Neural cell (in vitro differentiated cells): Measurements from ENCODE around the gene FAM168A. TPM values are rescaled to one million over a fixed set of nuclear protein-coding genes. Genes with fewer than 3 reads are reported as not detected.

ENCODE experiments used
- H2AFZ ChIP-seq: fragments of 200-600, 300-800 bp; sonication (generic), shearing (Covaris generic); 2 replicates; pipeline ENCODE4 v1.6.0; 2014; ENCODE audit warnings: low read depth, mild to moderate bottlenecking, antibody characterized with exemption, low read length, moderate library complexity
- H3F3A ChIP-seq: fragments of 200-600 bp; shearing (Covaris generic); 2 replicates; pipeline ENCODE4 v1.6.1; 2016; ENCODE audit warnings: mild to moderate bottlenecking, moderate library complexity, mixed read lengths, antibody characterized with exemption, low read length; ENCODE audit not compliant: insufficient read depth, poor library complexity, severe bottlenecking
- H3K27ac ChIP-seq: fragments of 200-600, 300-800 bp; sonication (generic), shearing (Covaris generic); 2 replicates; pipeline ENCODE4 v1.5.1; 2014; ENCODE audit warnings: mild to moderate bottlenecking, low read length, moderate library complexity
- H3K27me3 ChIP-seq: fragments of 300-800, 200-600 bp; sonication (generic), shearing (Covaris generic); 2 replicates; pipeline ENCODE4 v1.6.0; 2014; ENCODE audit warnings: mild to moderate bottlenecking, low read depth, low read length, moderate library complexity; ENCODE audit not compliant: insufficient read depth
- H3K36me3 ChIP-seq: fragments of 300-800, 200-600 bp; sonication (generic), shearing (Covaris generic); 2 replicates; pipeline ENCODE4 v1.5.1; 2014; ENCODE audit warnings: mild to moderate bottlenecking, antibody characterized with exemption, low read length, moderate library complexity; ENCODE audit not compliant: insufficient read depth
- H3K4me2 ChIP-seq: fragments of 300-800, 200-600 bp; sonication (generic), shearing (Covaris generic); 2 replicates; pipeline ENCODE4 v1.6.0; 2014; ENCODE audit warnings: mild to moderate bottlenecking, low read length
- H3K4me3 ChIP-seq: fragments of 300-800, 200-600 bp; sonication (generic), shearing (Covaris generic); 2 replicates; pipeline ENCODE4 v1.5.1; 2014; ENCODE audit warnings: mild to moderate bottlenecking, low read length, moderate library complexity
- H3K79me2 ChIP-seq: fragments of 200-600 bp; shearing (Covaris generic); replicated peaks from 2 replicates; pipeline ENCODE4 v1.6.0; 2014; ENCODE audit warnings: mild to moderate bottlenecking, low read length, moderate library complexity; ENCODE audit not compliant: insufficient read depth
- H3K9ac ChIP-seq: fragments of 300-800, 200-600 bp; sonication (generic), shearing (Covaris generic); 2 replicates; pipeline ENCODE4 v1.6.1; 2016; ENCODE audit warnings: mild to moderate bottlenecking, low read length, mixed read lengths
- H3K9me2 ChIP-seq: fragments of 200-600 bp; shearing (Covaris generic); 2 replicates; pipeline ENCODE4 v1.6.1; 2016; ENCODE audit warnings: mild to moderate bottlenecking, low read length, mixed read lengths; ENCODE audit not compliant: insufficient read depth
- H3K9me3 ChIP-seq: fragments of 200-600, 300-800 bp; sonication (generic), shearing (Covaris generic); 2 replicates; pipeline ENCODE4 v1.6.1; 2016; ENCODE audit warnings: mild to moderate bottlenecking, mixed run types, low read length, moderate library complexity, mixed read lengths
- H4K20me1 ChIP-seq: fragments of 200-600 bp; shearing (Covaris generic); 2 replicates; pipeline ENCODE4 v1.6.1; 2016; ENCODE audit warnings: mild to moderate bottlenecking, mixed run types; ENCODE audit not compliant: insufficient read depth
- EP300 ChIP-seq: fragments of 450-650 bp; conservative IDR thresholded peaks from 2 replicates; pipeline ENCODE4 v1.6.1; 2014; ENCODE audit warnings: antibody characterized with exemption, mild to moderate bottlenecking, moderate library complexity; ENCODE audit not compliant: poor library complexity, severe bottlenecking
- EZH2 ChIP-seq: fragments of 200-600, 300-800 bp; shearing (Covaris generic), sonication (generic); IDR thresholded peaks from 2 replicates; pipeline ENCODE4 v1.6.1; 2014; ENCODE audit warnings: antibody characterized with exemption, low read length, borderline replicate concordance, mild to moderate bottlenecking; ENCODE audit not compliant: insufficient read depth, poor library complexity, severe bottlenecking
- MXI1 ChIP-seq: fragments of 450-650 bp; conservative IDR thresholded peaks from 2 replicates; pipeline ENCODE4 v1.6.1; 2014; ENCODE audit warnings: antibody characterized with exemption, mild to moderate bottlenecking; ENCODE audit not compliant: poor library complexity, severe bottlenecking
- POLR2AphosphoS5 ChIP-seq: IDR thresholded peaks from 2 replicates; pipeline ENCODE4 v1.6.1; 2012
- RAD21 ChIP-seq: fragments of 450-650 bp; conservative IDR thresholded peaks from 2 replicates; pipeline ENCODE4 v1.6.1; 2014; ENCODE audit warnings: antibody characterized with exemption, mild to moderate bottlenecking, moderate library complexity
- REST ChIP-seq: IDR thresholded peaks from 2 replicates; pipeline ENCODE4 v1.6.1; 2012; ENCODE audit warnings: borderline replicate concordance
- SMC3 ChIP-seq: fragments of 450-650 bp; conservative IDR thresholded peaks from 2 replicates; pipeline ENCODE4 v1.6.1; 2014; ENCODE audit warnings: antibody characterized with exemption, mild to moderate bottlenecking, moderate library complexity; ENCODE audit not compliant: poor library complexity
- TAF1 ChIP-seq: IDR thresholded peaks from 2 replicates; pipeline ENCODE4 v1.6.1; 2012; ENCODE audit warnings: low read depth
- polyA plus RNA-seq: library from polyadenylated mRNA; depleted of rRNA; stranded (reverse); fragments of >200 nt; gene quantifications from 2 replicates; pipeline ENCODE4 v1.2.3, GENCODE V29; 2014
- TF ChIP-seq, protein P1 (sequence below): fragments of 450-650 bp; IDR thresholded peaks from 2 replicates; pipeline ENCODE4 v1.5.1; 2014; ENCODE audit warnings: antibody characterized with exemption, mild to moderate bottlenecking, moderate library complexity; ENCODE audit not compliant: poor library complexity, severe bottlenecking

FAM168A gene
- polyA plus RNA-seq, 1 donor from 2014 or later: 67.3 TPM

DNA sequence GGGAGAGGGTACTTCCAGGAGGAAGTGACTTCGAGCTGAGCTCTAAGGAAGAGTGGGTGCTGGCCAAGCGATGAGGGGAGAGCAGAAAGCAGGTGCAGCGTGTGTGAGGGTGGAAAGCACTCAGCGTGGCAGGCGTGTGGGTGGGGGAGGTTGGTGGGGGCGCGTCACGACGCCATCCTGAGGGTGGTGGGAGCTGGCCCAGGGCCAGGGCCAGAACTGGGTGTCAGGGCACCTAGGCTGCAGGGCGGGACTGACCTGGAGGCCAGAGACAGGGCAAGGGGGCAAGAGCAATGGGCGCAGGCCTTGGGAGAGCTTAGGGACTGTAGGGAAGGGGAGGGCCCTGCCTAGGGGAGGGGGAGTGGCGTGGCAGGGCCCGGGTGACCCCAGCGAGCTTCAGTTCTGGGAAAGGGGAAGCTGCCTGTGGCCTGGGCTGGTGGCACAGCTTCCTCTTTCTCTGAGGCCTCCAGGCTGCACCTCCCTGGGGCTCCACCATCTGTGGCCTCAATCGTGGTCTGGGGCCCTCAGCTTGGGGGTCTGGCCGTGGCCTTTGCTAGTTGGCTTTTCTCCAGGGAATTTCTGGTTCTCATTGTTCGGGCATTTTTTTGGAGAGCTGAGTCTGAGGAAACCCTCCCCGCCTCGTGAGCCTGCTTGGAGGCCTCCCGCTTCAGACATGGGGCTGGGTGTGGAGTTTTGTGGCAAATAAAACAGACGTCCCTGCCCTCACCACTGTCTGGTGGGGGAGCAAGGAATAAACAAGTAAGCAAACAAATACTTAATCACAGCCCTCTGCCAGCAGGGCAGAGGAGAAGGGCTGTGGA lies 212.8 kb downstream of the FAM168A start:
- H3F3A ChIP-seq: no peaks in the 10 kb centered on the region
- no peaks in the 10 kb centered on the region for H3K27me3 ChIP-seq
- H2AFZ ChIP-seq: no peak overlapping the region
- no peak overlapping the region for H3K9ac ChIP-seq
- H3K36me3 ChIP-seq: no peaks in the 10 kb centered on the region
- no peaks in the 10 kb centered on the region for H3K9me2 ChIP-seq
- H3K27ac ChIP-seq: no peak overlapping the region
- no peak for TF ChIP-seq REST
- TF ChIP-seq POLR2AphosphoS5: no peak
- no peak for TF ChIP-seq SMC3
- TF ChIP-seq RAD21: no peak
- TF ChIP-seq EP300: no peak
- TF ChIP-seq MXI1: no peak
- TF ChIP-seq TAF1: no peak
- no peak for TF ChIP-seq EZH2
- TF ChIP-seq, protein P1, sequence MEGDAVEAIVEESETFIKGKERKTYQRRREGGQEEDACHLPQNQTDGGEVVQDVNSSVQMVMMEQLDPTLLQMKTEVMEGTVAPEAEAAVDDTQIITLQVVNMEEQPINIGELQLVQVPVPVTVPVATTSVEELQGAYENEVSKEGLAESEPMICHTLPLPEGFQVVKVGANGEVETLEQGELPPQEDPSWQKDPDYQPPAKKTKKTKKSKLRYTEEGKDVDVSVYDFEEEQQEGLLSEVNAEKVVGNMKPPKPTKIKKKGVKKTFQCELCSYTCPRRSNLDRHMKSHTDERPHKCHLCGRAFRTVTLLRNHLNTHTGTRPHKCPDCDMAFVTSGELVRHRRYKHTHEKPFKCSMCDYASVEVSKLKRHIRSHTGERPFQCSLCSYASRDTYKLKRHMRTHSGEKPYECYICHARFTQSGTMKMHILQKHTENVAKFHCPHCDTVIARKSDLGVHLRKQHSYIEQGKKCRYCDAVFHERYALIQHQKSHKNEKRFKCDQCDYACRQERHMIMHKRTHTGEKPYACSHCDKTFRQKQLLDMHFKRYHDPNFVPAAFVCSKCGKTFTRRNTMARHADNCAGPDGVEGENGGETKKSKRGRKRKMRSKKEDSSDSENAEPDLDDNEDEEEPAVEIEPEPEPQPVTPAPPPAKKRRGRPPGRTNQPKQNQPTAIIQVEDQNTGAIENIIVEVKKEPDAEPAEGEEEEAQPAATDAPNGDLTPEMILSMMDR: no peak
- H4K20me1 ChIP-seq: no peaks in the 10 kb centered on the region
- H3K79me2 ChIP-seq: no peaks in the 10 kb centered on the region
- no peak overlapping the region for H3K4me3 ChIP-seq
- no peaks in the 10 kb centered on the region for H3K9me3 ChIP-seq
- no peak overlapping the region for H3K4me2 ChIP-seq

- Histone ChIP-seq H3K79me2 (no peaks in the 10 kb centered on the region), H3K36me3 (no peaks in the 10 kb centered on the region), H3K27me3 (no peaks in the 10 kb centered on the region), H3F3A (no peaks in the 10 kb centered on the region), H4K20me1 (no peaks in the 10 kb centered on the region), H3K27ac (no peak overlapping the region), H3K9me3 (no peaks in the 10 kb centered on the region), H3K9ac (no peak overlapping the region), H2AFZ (no peak overlapping the region), H3K4me3 (no peak overlapping the region), H3K9me2 (no peaks in the 10 kb centered on the region), H3K4me2 (no peak overlapping the region)
- TF ChIP-seq SMC3 (no peak), POLR2AphosphoS5 (no peak), EP300 (no peak), RAD21 (no peak), REST (no peak), TAF1 (no peak), EZH2 (no peak), MXI1 (no peak)
- TF ChIP-seq, protein P1: no peak
Observed at GRCh38 chr11:73384531-73384871, 213.4 kb downstream of the FAM168A start.
